HG03520 (cell line): ENCODE results near the gene ZNF200.

Experiments
- ATAC-seq: cut with Tn5 transposase; IDR thresholded peaks from one replicate; pipeline ENCODE4 v1.9.1; 2021; ENCODE audit warnings: mild to moderate bottlenecking, moderate library complexity; ENCODE audit not compliant: unreplicated experiment

ZNF200 gene

DNA sequence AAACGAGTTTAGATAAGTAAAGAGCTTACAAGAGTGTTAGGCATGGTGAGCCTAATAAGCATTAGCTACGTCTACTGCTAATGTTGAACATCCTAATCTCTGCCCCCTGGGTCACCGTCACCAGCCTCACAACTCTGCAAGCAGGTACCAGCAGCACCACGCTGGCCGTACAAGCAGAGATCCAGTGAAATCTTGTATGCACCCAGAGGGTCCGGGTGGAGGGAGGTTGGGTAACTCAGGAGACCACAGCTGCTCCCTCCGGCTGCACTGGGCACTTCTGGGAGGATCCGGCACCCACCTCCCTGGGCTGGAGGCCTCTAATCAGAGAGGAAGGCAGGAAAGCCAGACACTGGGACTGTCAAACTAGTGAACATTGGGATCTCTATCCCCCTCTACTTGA, 55.3 kb downstream of the ZNF200 start:
- no peak for ATAC-seq

DNA sequence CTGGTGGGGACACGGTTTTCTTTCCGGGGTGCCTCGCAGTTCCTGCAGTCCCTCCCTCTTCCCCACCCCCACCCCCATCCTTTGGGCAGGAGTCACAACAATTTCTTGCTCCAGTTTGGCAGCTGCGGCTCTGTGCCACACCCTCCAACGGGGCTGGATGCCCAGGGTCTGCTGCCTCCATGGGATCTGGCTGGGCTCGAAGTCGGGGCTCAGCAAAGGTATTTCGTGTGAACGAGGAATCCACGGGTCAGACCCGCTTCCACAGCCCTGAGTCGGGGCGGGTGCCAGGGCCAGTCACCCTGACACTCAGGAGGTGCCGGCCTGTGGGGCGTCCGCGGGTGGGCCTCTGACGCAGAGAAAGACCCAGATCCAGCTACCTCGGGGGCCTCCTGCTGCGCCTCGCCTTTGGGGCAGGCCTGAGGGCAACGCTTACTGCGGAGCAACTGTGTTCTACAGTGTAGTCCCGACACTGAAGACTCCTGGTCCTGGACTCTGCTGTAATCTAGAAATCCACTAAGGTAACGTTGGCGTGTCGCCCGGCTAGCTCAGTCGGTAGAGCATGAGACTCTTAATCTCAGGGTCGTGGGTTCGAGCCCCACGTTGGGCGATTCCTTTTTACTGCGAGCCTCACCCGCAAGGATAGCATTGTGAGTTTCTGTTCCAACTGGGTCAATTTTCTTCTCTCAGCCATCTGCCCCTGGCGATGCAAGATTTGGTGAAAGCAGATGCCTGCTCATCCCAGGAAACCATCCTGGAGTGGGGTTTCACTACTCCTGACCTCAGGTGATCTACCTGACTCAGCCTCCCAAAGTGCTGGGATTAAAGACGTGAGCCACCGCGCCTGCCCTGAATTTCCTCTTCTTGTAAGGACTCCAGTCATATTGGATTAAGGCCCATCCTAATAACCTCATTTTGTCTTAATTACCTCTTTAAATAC, 59.5 kb downstream of the ZNF200 start:
- ATAC-seq, result no peak

DNA sequence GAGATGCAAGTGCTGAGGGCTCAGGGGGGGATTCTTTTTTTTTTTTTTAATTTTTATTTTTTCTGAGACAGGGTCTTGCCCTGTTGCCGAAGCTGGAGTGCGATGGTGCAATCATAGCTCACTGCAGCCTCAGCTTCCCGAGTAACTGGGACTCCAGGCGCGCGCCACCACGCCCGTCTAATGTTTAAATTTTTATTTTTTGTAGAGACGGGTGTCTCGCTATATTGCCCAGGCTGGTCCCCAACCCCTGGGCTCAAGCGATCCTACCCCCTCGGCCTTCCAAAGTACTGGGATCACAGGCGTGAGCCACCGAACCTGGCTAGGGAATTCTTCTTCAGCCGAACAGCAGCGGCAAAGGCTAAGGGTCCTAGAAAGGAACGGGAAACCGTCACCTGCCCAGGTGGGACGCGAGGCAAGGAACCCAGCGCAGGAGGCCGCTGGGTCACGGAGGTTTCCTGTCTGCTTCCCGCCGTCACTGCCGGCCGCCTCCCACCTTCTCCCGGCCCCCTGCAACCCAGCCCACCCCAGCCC, 60.3 kb downstream of the ZNF200 start:
- no peak for ATAC-seq

DNA sequence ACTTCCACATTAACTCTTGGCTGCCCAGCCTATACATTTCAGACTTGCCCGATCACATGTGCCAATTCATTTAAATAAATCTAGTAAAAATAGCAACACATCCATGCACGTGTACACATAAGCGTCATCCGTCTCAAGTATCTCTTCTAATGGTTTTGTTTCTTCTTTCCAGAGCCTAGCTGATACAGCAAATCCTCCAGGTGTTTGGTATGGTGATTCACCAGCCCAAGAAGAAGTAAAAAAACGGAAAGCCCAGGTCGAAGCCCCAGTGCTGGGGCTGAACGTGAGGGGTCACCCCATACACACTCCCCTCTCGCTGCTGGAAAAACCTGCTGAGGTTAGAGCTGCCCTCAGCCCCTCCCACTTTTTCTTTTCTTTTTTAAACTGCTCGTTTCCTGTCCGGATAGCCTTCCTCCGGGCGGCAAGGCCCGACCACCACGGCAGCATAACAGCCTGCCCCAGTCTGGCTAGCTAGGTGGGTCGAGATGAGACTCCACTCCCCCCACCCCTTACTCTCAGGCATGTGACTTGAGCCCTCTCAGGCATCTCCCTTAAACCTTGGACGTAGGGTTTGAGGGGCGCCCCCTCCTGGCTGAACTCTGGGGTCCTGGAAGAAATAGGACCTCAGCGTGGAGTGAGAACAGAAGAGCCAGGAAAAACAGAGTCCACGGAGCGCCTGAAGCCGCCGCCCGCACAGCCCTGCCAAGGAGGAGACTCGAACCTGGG, 60.9 kb downstream of the ZNF200 start:
- ATAC-seq, result no peak
